Adrenal gland (tissue), 5 donors: Measurements from ENCODE around the gene ABLIM1.

ENCODE experiments used
- POLR2A ChIP-seq, 2 donors: fragments of 450-650 bp; IDR thresholded peaks; one replicate each; pipeline ENCODE4 v1.6.1; 2017; ENCODE audit warnings: antibody characterized with exemption in 2 of 2, mild to moderate bottlenecking in 2 of 2, moderate library complexity in 1 of 2
- TF ChIP-seq, protein P1 (sequence below), 6 experiments: fragments of 450-650 bp in 4 of 6; fragments of 200-600 bp in 2 of 6; sonication (generic) in 1 of 6; IDR thresholded peaks; 1 replicate in 5 of 6; 2 replicates in 1 of 6; pipeline versions ENCODE4 v1.5.1 to v1.8.0; 2016 to 2021; ENCODE audit warnings: antibody characterized with exemption in 6 of 6, mild to moderate bottlenecking in 2 of 6, moderate library complexity in 1 of 6
- donor health status: DM: no; HTN: no; CAD: no.

DNA sequence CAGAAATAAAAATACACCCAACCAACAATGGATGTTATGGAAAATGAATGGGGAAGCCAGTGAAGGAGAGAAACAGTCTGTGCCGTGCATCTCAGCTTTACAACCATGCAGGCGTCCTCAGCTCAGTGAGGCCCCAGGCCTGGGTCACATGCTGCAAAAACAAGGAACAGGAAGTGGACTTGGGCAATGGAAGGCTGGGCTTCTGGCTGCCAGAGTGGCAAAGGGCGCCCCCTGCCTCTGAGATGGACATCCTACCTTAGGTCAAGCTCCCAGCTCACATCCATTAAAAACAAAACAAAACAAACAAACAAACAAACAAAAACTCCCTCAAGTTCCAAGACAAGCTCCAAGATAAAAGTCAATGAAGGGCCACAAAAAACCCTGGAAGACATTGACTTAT is 199.1 kb downstream of the ABLIM1 start:
- no peak for TF ChIP-seq POLR2A (IDR thresholded peaks at IDR 0.05)
- TF ChIP-seq, protein P1, sequence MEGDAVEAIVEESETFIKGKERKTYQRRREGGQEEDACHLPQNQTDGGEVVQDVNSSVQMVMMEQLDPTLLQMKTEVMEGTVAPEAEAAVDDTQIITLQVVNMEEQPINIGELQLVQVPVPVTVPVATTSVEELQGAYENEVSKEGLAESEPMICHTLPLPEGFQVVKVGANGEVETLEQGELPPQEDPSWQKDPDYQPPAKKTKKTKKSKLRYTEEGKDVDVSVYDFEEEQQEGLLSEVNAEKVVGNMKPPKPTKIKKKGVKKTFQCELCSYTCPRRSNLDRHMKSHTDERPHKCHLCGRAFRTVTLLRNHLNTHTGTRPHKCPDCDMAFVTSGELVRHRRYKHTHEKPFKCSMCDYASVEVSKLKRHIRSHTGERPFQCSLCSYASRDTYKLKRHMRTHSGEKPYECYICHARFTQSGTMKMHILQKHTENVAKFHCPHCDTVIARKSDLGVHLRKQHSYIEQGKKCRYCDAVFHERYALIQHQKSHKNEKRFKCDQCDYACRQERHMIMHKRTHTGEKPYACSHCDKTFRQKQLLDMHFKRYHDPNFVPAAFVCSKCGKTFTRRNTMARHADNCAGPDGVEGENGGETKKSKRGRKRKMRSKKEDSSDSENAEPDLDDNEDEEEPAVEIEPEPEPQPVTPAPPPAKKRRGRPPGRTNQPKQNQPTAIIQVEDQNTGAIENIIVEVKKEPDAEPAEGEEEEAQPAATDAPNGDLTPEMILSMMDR (IDR thresholded peaks at IDR 0.05) = peak in 3 of 6 experiments; percentile 28 to 52 (median 40)
